Endothelial cell of umbilical vein (primary cell): Measurements from ENCODE around the gene PHKA2. TPM values are rescaled to one million over a fixed set of nuclear protein-coding genes. Genes with fewer than 3 reads are reported as not detected.

ENCODE experiments used
- BruUV-seq: library from RNA; stranded (reverse); fragments of 400-500 nt; replicated peaks from 2 replicates; lab custom pipeline; 2021; lab: Mats Ljungman, UMichigan
- CTCF ChIA-PET: fragments of 300-600, 350-600 bp; sonication (Branson Sonifier 250); formaldehyde crosslinking; loops from one replicate; lab custom pipeline; 2021; ENCODE audit warnings: antibody characterized with exemption, inconsistent platforms; lab: Charles Lee
- POLR2A ChIA-PET: fragments of 300-600, 350-600 bp; sonication (Branson Sonifier 250); formaldehyde crosslinking; loops from one replicate; lab custom pipeline; 2021; ENCODE audit warnings: antibody characterized with exemption, inconsistent platforms; lab: Charles Lee
- DNase-seq: peaks from one replicate; pipeline ENCODE4 v3.0.0-alpha.2; 2011; ENCODE audit warnings: low read depth, low spot score
- FAIRE-seq: peaks from 2 replicates; lab custom pipeline; 2011; peaks lifted over from hg19 to GRCh38; lab: Jason Lieb, UNC
- H2AFZ ChIP-seq: 2 replicates; pipeline ENCODE4 v1.6.0; 2012; ENCODE audit warnings: low read depth, low read length, control low read depth, inconsistent platforms
- H3K27ac ChIP-seq: 2 replicates; pipeline ENCODE4 v1.5.1; 2011; ENCODE audit warnings: low read depth, mild to moderate bottlenecking, control low read depth, low read length, moderate library complexity; ENCODE audit not compliant: insufficient read depth
- H3K27me3 ChIP-seq, 2 experiments: 2 replicates each; pipeline versions ENCODE4 v1.6.0 to v1.6.1; 2011; ENCODE audit warnings: low read length in 2 of 2, mixed read lengths in 1 of 2; ENCODE audit not compliant: control insufficient read depth in 2 of 2, insufficient read depth in 2 of 2
- H3K36me3 ChIP-seq, 2 experiments: 2 replicates in 1 of 2; 3 replicates in 1 of 2; pipeline ENCODE4 v1.5.1; 2011; ENCODE audit warnings: low read length in 2 of 2, mild to moderate bottlenecking in 1 of 2, moderate library complexity in 1 of 2; ENCODE audit not compliant: control insufficient read depth in 2 of 2, insufficient read depth in 2 of 2; ENCODE audit errors: extremely low read depth in 1 of 2
- H3K4me1 ChIP-seq: 3 replicates; pipeline ENCODE4 v1.5.1; 2011; ENCODE audit warnings: mild to moderate bottlenecking, low read length; ENCODE audit not compliant: control insufficient read depth, insufficient read depth; ENCODE audit errors: extremely low read depth
- H3K4me2 ChIP-seq: 2 replicates; pipeline ENCODE4 v1.6.1; 2011; ENCODE audit warnings: low read length, control low read depth, mixed read lengths; ENCODE audit not compliant: insufficient read depth
- H3K4me3 ChIP-seq, 3 experiments: fragments of 200-600 bp in 1 of 3; sonication (generic), shearing (Covaris generic) in 1 of 3; replicated peaks in 1 of 3; 2 replicates each; pipeline ENCODE4 v1.5.1; 2011 to 2016; ENCODE audit warnings: control low read depth in 3 of 3, low read length in 3 of 3, mild to moderate bottlenecking in 2 of 3, inconsistent platforms in 1 of 3, low read depth in 1 of 3, moderate library complexity in 1 of 3; ENCODE audit not compliant: insufficient read depth in 1 of 3
- H3K79me2 ChIP-seq: 2 replicates; pipeline ENCODE4 v1.6.0; 2012; ENCODE audit warnings: low read length, inconsistent platforms; ENCODE audit not compliant: control insufficient read depth, insufficient read depth
- H3K9ac ChIP-seq: replicated peaks from 2 replicates; pipeline ENCODE3; 2011; ENCODE audit warnings: low read length, control low read depth; ENCODE audit not compliant: insufficient read depth; ENCODE audit errors: extremely low read depth
- H3K9me1 ChIP-seq: replicated peaks from 3 replicates; pipeline ENCODE4 v1.6.0; 2011; ENCODE audit warnings: mild to moderate bottlenecking, low read length; ENCODE audit not compliant: control insufficient read depth, insufficient read depth; ENCODE audit errors: extremely low read depth
- H3K9me3 ChIP-seq: replicated peaks from 2 replicates; pipeline ENCODE4 v1.5.1; 2012; ENCODE audit warnings: low read length, inconsistent platforms; ENCODE audit not compliant: control insufficient read depth, insufficient read depth
- H4K20me1 ChIP-seq: replicated peaks from 2 replicates; pipeline ENCODE3; 2011; ENCODE audit warnings: mild to moderate bottlenecking, low read length; ENCODE audit not compliant: control insufficient read depth, insufficient read depth; ENCODE audit errors: extremely low read depth
- EZH2 ChIP-seq: IDR thresholded peaks from 2 replicates; pipeline ENCODE4 v1.6.1; 2012; ENCODE audit warnings: borderline replicate concordance, low read depth, mild to moderate bottlenecking, moderate library complexity, low read length, inconsistent platforms; ENCODE audit not compliant: severe bottlenecking
- FOS ChIP-seq: IDR thresholded peaks from 2 replicates; pipeline ENCODE4 v1.6.1; 2011; ENCODE audit warnings: mild to moderate bottlenecking, low read length, moderate library complexity, borderline replicate concordance; ENCODE audit not compliant: insufficient read depth
- GATA2 ChIP-seq: IDR thresholded peaks from 2 replicates; pipeline ENCODE4 v1.7.0; 2011; ENCODE audit warnings: low read depth, mild to moderate bottlenecking, moderate library complexity, mixed read lengths, low read length; ENCODE audit not compliant: insufficient read length, insufficient read depth
- JUN ChIP-seq: IDR thresholded peaks from 2 replicates; pipeline ENCODE4 v1.6.1; 2011; ENCODE audit warnings: borderline replicate concordance, low read depth; ENCODE audit not compliant: insufficient read length, insufficient read depth
- MYC ChIP-seq: IDR thresholded peaks from one replicate; pipeline ENCODE4 v1.6.1; 2011; ENCODE audit warnings: mild to moderate bottlenecking, low read depth, low read length
- POLR2A ChIP-seq: IDR thresholded peaks from 2 replicates; pipeline ENCODE4 v1.6.1; 2012; ENCODE audit warnings: low read depth, mild to moderate bottlenecking, control low read depth, low read length
- POLR2AphosphoS5 ChIP-seq: IDR thresholded peaks from 2 replicates; pipeline ENCODE4 v1.6.1; 2012; ENCODE audit warnings: low read depth, mild to moderate bottlenecking, control low read depth, low read length, moderate library complexity; ENCODE audit not compliant: insufficient read depth
- dilution Hi-C: fragments of 300-500 bp; cut with MboI; formaldehyde crosslinking; loops from one replicate; pipeline ENCODE4 v1.15.0; 2019; ENCODE audit warnings: low sequenced_read_pairs; ENCODE audit not compliant: extremely low pct_ligation_motif_present
- intact Hi-C: fragments of 100-400 bp; cut with micrococcal nuclease; formaldehyde crosslinking; loops from one replicate; pipeline ENCODE4 v1.10.0; 2022
- polyA plus RNA-seq, 4 experiments: library from polyadenylated mRNA; depleted of rRNA in 3 of 4; stranded (reverse) in 3 of 4; unstranded in 1 of 4; fragments of >200 nt; gene quantifications; 2 replicates each; pipeline versions ENCODE4 v1.2.1 to v1.2.3, GENCODE V29; 2011 to 2012; ENCODE audit warnings: missing spikeins in 1 of 4
- total RNA-seq: library from RNA; stranded (reverse); gene quantifications from 2 replicates; pipeline ENCODE4 v1.2.3, GENCODE V29; 2021
- TF ChIP-seq, protein P1 (sequence below), 2 donors: IDR thresholded peaks; 1 replicate in 1 of 2; 2 replicates in 1 of 2; pipeline ENCODE4 v1.5.1; 2011; ENCODE audit warnings: low read length in 2 of 2, mild to moderate bottlenecking in 2 of 2, moderate library complexity in 2 of 2, control low read depth in 1 of 2, inconsistent platforms in 1 of 2, low read depth in 1 of 2; ENCODE audit not compliant: insufficient read depth in 1 of 2; ENCODE audit errors: extremely low read depth in 1 of 2
- TF ChIP-seq, protein P2 (sequence below): IDR thresholded peaks from 2 replicates; pipeline ENCODE4 v1.6.1; 2011; ENCODE audit not compliant: insufficient read depth, insufficient read length

PHKA2 gene
- total and polyA plus RNA-seq, 2 donors (not counting 3 experiments of a cell fraction or from before 2014, with no cell fraction given), result 16.7 to 17.1 TPM

DNA sequence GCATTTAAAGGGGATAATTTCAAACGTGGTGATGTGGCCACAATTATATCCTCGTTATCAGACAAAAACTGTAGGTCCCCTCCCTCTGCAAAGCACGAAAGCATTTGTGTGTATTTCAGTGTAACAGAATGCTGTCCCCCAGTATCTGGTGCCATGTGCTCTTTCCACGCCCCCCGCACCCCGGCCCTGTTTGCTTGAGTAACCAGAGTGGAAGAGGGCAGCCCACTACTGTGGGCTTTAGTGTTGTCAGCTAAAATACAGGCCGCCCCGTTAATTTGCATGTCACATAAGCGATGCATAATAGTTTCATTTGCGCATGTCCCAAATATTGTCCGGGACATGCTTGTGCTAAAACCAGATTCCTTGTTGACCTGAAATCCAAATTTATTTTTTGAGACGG is 110.1 kb downstream of the PHKA2 start:
- Histone ChIP-seq H3K9ac (no peak overlapping the region), H3K27ac (no peak overlapping the region), H3K36me3 (no peaks in the 10 kb centered on the region), H3K4me2 (no peak overlapping the region), H3K9me3 (no peaks in the 10 kb centered on the region), H3K9me1 (no peaks in the 10 kb centered on the region), H3K79me2 (no peaks in the 10 kb centered on the region), H3K27me3 (no peaks in the 10 kb centered on the region), H3K4me1 (no peaks in the 10 kb centered on the region), H4K20me1 (no peaks in the 10 kb centered on the region), H3K4me3 (no peak overlapping the region), H2AFZ (no peak overlapping the region)
- intact Hi-C loops (loop anchor here (5.0 kb wide), 1 partner anchor 82 kb away; no protein-coding TSS in a partner anchor), dilution Hi-C loops (no loop called here)
- POLR2A ChIA-PET, result no interaction called here
- TF ChIP-seq JUN (no peak), FOS (no peak), GATA2 (no peak), EZH2 (no peak), POLR2AphosphoS5 (no peak), POLR2A (no peak), MYC (no peak)
- TF ChIP-seq, protein P1, sequence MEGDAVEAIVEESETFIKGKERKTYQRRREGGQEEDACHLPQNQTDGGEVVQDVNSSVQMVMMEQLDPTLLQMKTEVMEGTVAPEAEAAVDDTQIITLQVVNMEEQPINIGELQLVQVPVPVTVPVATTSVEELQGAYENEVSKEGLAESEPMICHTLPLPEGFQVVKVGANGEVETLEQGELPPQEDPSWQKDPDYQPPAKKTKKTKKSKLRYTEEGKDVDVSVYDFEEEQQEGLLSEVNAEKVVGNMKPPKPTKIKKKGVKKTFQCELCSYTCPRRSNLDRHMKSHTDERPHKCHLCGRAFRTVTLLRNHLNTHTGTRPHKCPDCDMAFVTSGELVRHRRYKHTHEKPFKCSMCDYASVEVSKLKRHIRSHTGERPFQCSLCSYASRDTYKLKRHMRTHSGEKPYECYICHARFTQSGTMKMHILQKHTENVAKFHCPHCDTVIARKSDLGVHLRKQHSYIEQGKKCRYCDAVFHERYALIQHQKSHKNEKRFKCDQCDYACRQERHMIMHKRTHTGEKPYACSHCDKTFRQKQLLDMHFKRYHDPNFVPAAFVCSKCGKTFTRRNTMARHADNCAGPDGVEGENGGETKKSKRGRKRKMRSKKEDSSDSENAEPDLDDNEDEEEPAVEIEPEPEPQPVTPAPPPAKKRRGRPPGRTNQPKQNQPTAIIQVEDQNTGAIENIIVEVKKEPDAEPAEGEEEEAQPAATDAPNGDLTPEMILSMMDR (IDR thresholded peaks at IDR 0.05; ENCODE audit: extremely low read depth in 1 of 2, insufficient read depth in 1 of 2, low read depth in 1 of 2, low read length in 2 of 2), result no peak
- TF ChIP-seq, protein P2, sequence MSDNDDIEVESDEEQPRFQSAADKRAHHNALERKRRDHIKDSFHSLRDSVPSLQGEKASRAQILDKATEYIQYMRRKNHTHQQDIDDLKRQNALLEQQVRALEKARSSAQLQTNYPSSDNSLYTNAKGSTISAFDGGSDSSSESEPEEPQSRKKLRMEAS, result no peak
- FAIRE-seq (no peak), DNase-seq (no peak)
- BruUV-seq, result no TSS peak
- CTCF ChIA-PET, result interaction anchor here (1.1 kb wide), 1 partner anchor 13 kb away, joined by 3 read pairs; no protein-coding TSS in a partner anchor
